ENCODE measurements around the gene AKR1D1.
"Not testable (repeated sequence)": the region's sequence is repeated elsewhere in the genome, so short reads cannot be mapped to it uniquely, and the experiment has no call there.

Gene AKR1D1

GRCh38 chr7:138137423-138138171, 61.3 kb downstream of the AKR1D1 start:
- Histone ChIP-seq H3K36me3 (no peaks in the 10 kb centered on the region), H3K9me3 (no peaks in the 10 kb centered on the region), H3K4me3 (ENCODE audit: low read depth in 1 of 2, low read length in 1 of 2) (no peak overlapping the region), H3K27ac (no peak overlapping the region), H3K4me1 (ENCODE audit: control insufficient read depth in 1 of 2, insufficient read depth in 1 of 2, low read depth in 1 of 2, low read length in 1 of 2) (no peaks in the 10 kb centered on the region), H3K27me3 (no peaks in the 10 kb centered on the region)
- TF ChIP-seq CTCF (IDR thresholded peaks at IDR 0.05): no peak

GRCh38 chr7:138138244-138138643, 62.0 kb downstream of the AKR1D1 start:
- H3K27ac ChIP-seq: no peak overlapping the region
- no peak overlapping the region for H3K4me3 ChIP-seq (ENCODE audit: low read depth in 1 of 2, low read length in 1 of 2)
- TF ChIP-seq CTCF (IDR thresholded peaks at IDR 0.05): no peak

GRCh38 chr7:138142583-138143201, 66.4 kb downstream of the AKR1D1 start:
- Histone ChIP-seq H3K4me1 (ENCODE audit: control insufficient read depth in 1 of 2, insufficient read depth in 1 of 2, low read depth in 1 of 2, low read length in 1 of 2) (no peaks in the 10 kb centered on the region), H3K9me3 (no peaks in the 10 kb centered on the region), H3K27me3 (peaks cover 11% of the 10 kb centered on the region), H3K36me3 (no peaks in the 10 kb centered on the region), H3K27ac (no peak overlapping the region), H3K4me3 (ENCODE audit: low read depth in 1 of 2, low read length in 1 of 2) (no peak overlapping the region)
- TF ChIP-seq CTCF (IDR thresholded peaks at IDR 0.05): no peak

More at GRCh38 chr7:138138244-138138643, 62.0 kb downstream of the AKR1D1 start:
- Histone ChIP-seq H3K9me3 (no peaks in the 10 kb centered on the region), H3K36me3 (no peaks in the 10 kb centered on the region), H3K4me1 (ENCODE audit: control insufficient read depth in 1 of 2, insufficient read depth in 1 of 2, low read depth in 1 of 2, low read length in 1 of 2) (no peaks in the 10 kb centered on the region), H3K27me3 (no peaks in the 10 kb centered on the region)

GRCh38 chr7:138144958-138145357, 68.7 kb downstream of the AKR1D1 start:
- Histone ChIP-seq H3K9me3 (no peaks in the 10 kb centered on the region), H3K36me3 (no peaks in the 10 kb centered on the region), H3K4me1 (ENCODE audit: control insufficient read depth in 1 of 2, insufficient read depth in 1 of 2, low read depth in 1 of 2, low read length in 1 of 2) (no peaks in the 10 kb centered on the region), H3K4me3 (ENCODE audit: low read depth in 1 of 2, low read length in 1 of 2) (no peak overlapping the region), H3K27me3 (peaks cover 12% of the 10 kb centered on the region), H3K27ac (no peak overlapping the region)
- TF ChIP-seq CTCF (IDR thresholded peaks at IDR 0.05): no peak

- not testable (repeated sequence) for H3K36me3 ChIP-seq; H3K9me3 ChIP-seq; H3K27ac ChIP-seq; H3K4me1 ChIP-seq (ENCODE audit: control insufficient read depth in 1 of 2, insufficient read depth in 1 of 2, low read depth in 1 of 2, low read length in 1 of 2); H3K4me3 ChIP-seq (ENCODE audit: low read depth in 1 of 2, low read length in 1 of 2)
- H3K27me3 ChIP-seq: peaks cover 12% of the 10 kb centered on the region
These were observed 70.0 kb downstream of the AKR1D1 start for GRCh38 chr7:138146221-138146620.

- not testable (repeated sequence) for H3K4me3 ChIP-seq (ENCODE audit: low read depth in 1 of 2, low read length in 1 of 2); H3K4me1 ChIP-seq (ENCODE audit: control insufficient read depth in 1 of 2, insufficient read depth in 1 of 2, low read depth in 1 of 2, low read length in 1 of 2); H3K9me3 ChIP-seq; H3K36me3 ChIP-seq; H3K27ac ChIP-seq
- peaks cover 12% of the 10 kb centered on the region for H3K27me3 ChIP-seq
These were observed 70.8 kb downstream of the AKR1D1 start for GRCh38 chr7:138146757-138147734.

Data from neutrophil (primary cell).